HepG2 (cell line): ENCODE data around the gene CCDC33. TPM values are rescaled to one million over a fixed set of nuclear protein-coding genes. Genes with fewer than 3 reads are reported as not detected.

ENCODE experiments used
- ATAC-seq: fragments of 200-7000 bp; cut with Tn5 transposase; 3 replicates; pipeline ENCODE4 v1.9.1; 2020; ENCODE audit warnings: mild to moderate bottlenecking, moderate library complexity
- BruUV-seq: library from RNA; stranded (reverse); fragments of 400-500 nt; replicated peaks from 2 replicates; lab custom pipeline; 2021; lab: Mats Ljungman, UMichigan
- CTCF ChIA-PET: fragments of 300-600 bp; formaldehyde crosslinking; extraction: SDS; loops from one replicate; lab custom pipeline; 2021; ENCODE audit warnings: low total read pairs, inconsistent platforms, low intra/inter-chr PET ratio; lab: Yijun Ruan, JAX
- POLR2A ChIA-PET: fragments of 350-600 bp; sonication (Branson Sonifier 250); formaldehyde crosslinking; loops from one replicate; lab custom pipeline; 2020; ENCODE audit warnings: antibody characterized with exemption, inconsistent platforms; lab: Yijun Ruan, JAX
- DNase-seq: peaks from one replicate; pipeline ENCODE4 v3.0.0-alpha.2; 2015; ENCODE audit warnings: low spot score
- FAIRE-seq: peaks from 3 replicates; lab custom pipeline; 2011; peaks lifted over from hg19 to GRCh38; lab: Jason Lieb, UNC
- H2AFZ ChIP-seq: one replicate; pipeline ENCODE4 v1.6.1; 2011; ENCODE audit warnings: low read length, inconsistent platforms
- H3K27ac ChIP-seq: fragments of 300-600 bp; 3 replicates; pipeline ENCODE4 v1.8.0; 2011; ENCODE audit warnings: mixed run types, mild to moderate bottlenecking, mixed read lengths, low read length, inconsistent platforms; ENCODE audit not compliant: insufficient read depth; ENCODE audit errors: extremely low read length
- H3K27me3 ChIP-seq, 2 experiments: fragments of 200-600 bp in 1 of 2; 2 replicates in 1 of 2; 3 replicates in 1 of 2; pipeline versions ENCODE4 v1.6.0 to v1.8.0; 2011; ENCODE audit warnings: low read length in 2 of 2, mild to moderate bottlenecking in 2 of 2, moderate library complexity in 2 of 2, inconsistent platforms in 1 of 2; ENCODE audit not compliant: insufficient read depth in 2 of 2, control insufficient read depth in 1 of 2
- H3K36me3 ChIP-seq, 2 experiments: fragments of 200-600 bp in 1 of 2; replicated peaks in 1 of 2; 2 replicates in 1 of 2; 3 replicates in 1 of 2; pipeline versions ENCODE4 v1.5.1 to v1.8.0; 2011; ENCODE audit warnings: low read length in 2 of 2, inconsistent platforms in 1 of 2; ENCODE audit not compliant: insufficient read depth in 2 of 2, control insufficient read depth in 1 of 2
- H3K4me1 ChIP-seq: 2 replicates; pipeline ENCODE4 v1.5.1; 2012; ENCODE audit warnings: low read length, inconsistent platforms; ENCODE audit not compliant: insufficient read depth
- H3K4me2 ChIP-seq: 2 replicates; pipeline ENCODE4 v1.6.0; 2011; ENCODE audit warnings: low read depth, low read length, inconsistent platforms
- H3K4me3 ChIP-seq, 3 experiments: fragments of 200-600 bp in 1 of 3; sonication (generic), shearing (Covaris generic) in 1 of 3; replicated peaks in 1 of 3; 2 replicates each; pipeline ENCODE4 v1.5.1; 2011 to 2016; ENCODE audit warnings: low read length in 3 of 3, inconsistent platforms in 2 of 3, low read depth in 2 of 3, mild to moderate bottlenecking in 2 of 3, control low read depth in 1 of 3, mixed read lengths in 1 of 3; ENCODE audit not compliant: insufficient read depth in 1 of 3
- H3K79me2 ChIP-seq: one replicate; pipeline ENCODE4 v1.6.1; 2011; ENCODE audit warnings: low read length, inconsistent platforms; ENCODE audit not compliant: insufficient read depth
- H3K9ac ChIP-seq: 2 replicates; pipeline ENCODE4 v1.6.0; 2011; ENCODE audit warnings: mild to moderate bottlenecking, low read depth, low read length, inconsistent platforms; ENCODE audit not compliant: insufficient read depth
- H3K9me3 ChIP-seq: 2 replicates; pipeline ENCODE4 v1.5.1; 2012; ENCODE audit warnings: mild to moderate bottlenecking, low read length
- H4K20me1 ChIP-seq: 2 replicates; pipeline ENCODE4 v1.6.0; 2011; ENCODE audit warnings: inconsistent platforms, mild to moderate bottlenecking, low read length, moderate library complexity; ENCODE audit not compliant: insufficient read depth
- HNRNPL ChIP-seq: fragments of 200-400 bp; formaldehyde crosslinking; IDR thresholded peaks from 2 replicates; pipeline ENCODE4 v1.6.1; 2017; ENCODE audit warnings: mild to moderate bottlenecking, low read depth, low read length
- JARID2 ChIP-seq: sonication (generic); formaldehyde crosslinking; IDR thresholded peaks from 2 replicates; pipeline ENCODE4 v1.8.1; 2023; ENCODE audit warnings: missing genetic modification reagents, inconsistent platforms; ENCODE audit not compliant: insufficient replicate concordance
- KLF11 ChIP-seq: IDR thresholded peaks from 2 replicates; pipeline ENCODE4 v1.6.1; 2016; ENCODE audit warnings: missing compliant biosample characterization
- STAG1 ChIP-seq: sonication (generic); formaldehyde crosslinking; IDR thresholded peaks from 2 replicates; pipeline ENCODE4 v1.4.0; 2020; ENCODE audit warnings: missing genetic modification reagents
- ZBTB40 ChIP-seq, 2 experiments: fragments of 450-650 bp in 1 of 2; sonication (generic) in 1 of 2; formaldehyde crosslinking in 1 of 2; IDR thresholded peaks; 2 replicates each; pipeline versions ENCODE4 v1.6.1 to v1.8.0; 2016 to 2022; ENCODE audit warnings: antibody characterized with exemption in 1 of 2, mild to moderate bottlenecking in 1 of 2, missing genetic modification reagents in 1 of 2
- ZBTB43 ChIP-seq: sonication (generic); formaldehyde crosslinking; conservative IDR thresholded peaks from 2 replicates; pipeline ENCODE4 v1.4.0; 2020; ENCODE audit warnings: missing genetic modification reagents
- ZNF784 ChIP-seq: sonication (generic); formaldehyde crosslinking; IDR thresholded peaks from 2 replicates; pipeline ENCODE4 v1.5.1; 2020; ENCODE audit warnings: missing genetic modification reagents, mild to moderate bottlenecking, borderline replicate concordance
- WGBS: methylation state at CpG from one replicate; pipeline ENCODE4 v1.1.6; 2017; ENCODE audit warnings: low lambda C conversion rate; 5-methylcytosine and 5-hydroxymethylcytosine counted together
- in situ Hi-C: cut with HindIII; loops from 2 replicates; pipeline ENCODE4 v1.10.0; 2017; ENCODE audit warnings: low pct_unique_long_range_greater_than_20kb; ENCODE audit not compliant: extremely low pct_ligation_motif_present
- intact Hi-C: fragments of 100-400 bp; cut with micrococcal nuclease; formaldehyde crosslinking; loops from one replicate; pipeline ENCODE4 v1.10.0; 2022; ENCODE audit not compliant: unreplicated experiment
- polyA plus RNA-seq, 8 experiments: library from polyadenylated mRNA; depleted of rRNA in 3 of 8; stranded (reverse) in 7 of 8; unstranded in 1 of 8; fragments of >200 nt; fragmentation: Illumina TruSeq in 4 of 8; extraction: Trizol in 4 of 8; gene quantifications; 2 replicates each; pipeline versions ENCODE4 v1.2.1 to v1.2.3, GENCODE V29; 2011 to 2016; ENCODE audit warnings: low read depth in 4 of 8, missing spikeins in 1 of 8, mixed read lengths in 1 of 8; ENCODE audit not compliant: insufficient read depth in 1 of 8
- total RNA-seq, 5 experiments: library from RNA; depleted of rRNA; stranded (reverse); fragments of >200 nt; fragmentation: Illumina TruSeq; extraction: Trizol; gene quantifications; 2 replicates each; pipeline ENCODE4 v1.2.3, GENCODE V29; 2016; ENCODE audit warnings: low read depth in 1 of 5

The CCDC33 gene
- total and polyA plus RNA-seq, 2 of the 13 experiments (the other 11 are each of a cell fraction or from before 2014, with no cell fraction given), result 0.30 TPM; not detected in 1

- TF ChIP-seq HNRNPL, result no peak
- no peak for TF ChIP-seq STAG1
- TF ChIP-seq KLF11 (CRISPR knock-in tag), result no peak
- Histone ChIP-seq H3K36me3 (no peaks in the 10 kb centered on the region), H3K27ac (no peak overlapping the region), H3K4me2 (no peak overlapping the region), H3K4me3 (no peak overlapping the region), H3K27me3 (peaks cover 0 to 21% of the 10 kb centered on the region in 2 experiments; a peak in 4 of 5 replicates), H4K20me1 (no peaks in the 10 kb centered on the region), H3K79me2 (no peaks in the 10 kb centered on the region), H2AFZ (no peak overlapping the region), H3K9ac (no peak overlapping the region), H3K4me1 (0 out of 2 replicates have a peak, but pooled peaks cover 6% of the 10 kb centered on the region), H3K9me3 (no peaks in the 10 kb centered on the region)
- intact Hi-C loops (no loop called here), in situ Hi-C loops (no loop called here)
- ATAC-seq (no peak), FAIRE-seq (no peak), DNase-seq (no peak)
- POLR2A ChIA-PET, result no interaction called here
- CTCF ChIA-PET, result no interaction called here
- WGBS, result 38% methylated on average over 5 of the region's 8 CpGs
- no TSS peak for BruUV-seq
Measured at GRCh38 chr15:74343797-74344127, 107.6 kb downstream of the CCDC33 start.

- Histone ChIP-seq H3K9ac (no peak overlapping the region), H3K4me3 (no peak overlapping the region), H3K36me3 (no peaks in the 10 kb centered on the region), H3K4me1 (0 out of 2 replicates have a peak, but pooled peaks cover 6% of the 10 kb centered on the region), H2AFZ (no peak overlapping the region), H3K27ac (no peak overlapping the region), H3K27me3 (peaks cover 0 to 14% of the 10 kb centered on the region in 2 experiments; a peak in 4 of 5 replicates), H4K20me1 (no peaks in the 10 kb centered on the region), H3K4me2 (no peak overlapping the region), H3K9me3 (no peaks in the 10 kb centered on the region), H3K79me2 (no peaks in the 10 kb centered on the region)
- DNase-seq (no peak), ATAC-seq (no peak), FAIRE-seq (no peak)
- intact Hi-C loops (no loop called here), in situ Hi-C loops (no loop called here)
- 37% methylated on average over 9 of the region's 10 CpGs for WGBS
- ChIA-PET CTCF (no interaction called here), POLR2A (no interaction called here)
- no TSS peak for BruUV-seq
- TF ChIP-seq ZBTB40 (IDR thresholded peaks at IDR 0.05), result no peak
- no peak for TF ChIP-seq ZBTB40 (CRISPR knock-in tag; IDR thresholded peaks at IDR 0.05)
- TF ChIP-seq ZNF784 (CRISPR knock-in tag), result no peak
- TF ChIP-seq JARID2 (CRISPR knock-in tag), result no peak
- no peak for TF ChIP-seq ZBTB43 (CRISPR knock-in tag)
Measured at GRCh38 chr15:74345051-74345450, 108.9 kb downstream of the CCDC33 start.
